NCI-H524 treated with DMSO at 0.1 percent for 48 hours (cell line): ENCODE measurements around the gene CADM3.

Experiments used
- DNase-seq: peaks from one replicate; lab custom pipeline; 2025; lab: John Stamatoyannopoulos, UW

CADM3 gene

DNA sequence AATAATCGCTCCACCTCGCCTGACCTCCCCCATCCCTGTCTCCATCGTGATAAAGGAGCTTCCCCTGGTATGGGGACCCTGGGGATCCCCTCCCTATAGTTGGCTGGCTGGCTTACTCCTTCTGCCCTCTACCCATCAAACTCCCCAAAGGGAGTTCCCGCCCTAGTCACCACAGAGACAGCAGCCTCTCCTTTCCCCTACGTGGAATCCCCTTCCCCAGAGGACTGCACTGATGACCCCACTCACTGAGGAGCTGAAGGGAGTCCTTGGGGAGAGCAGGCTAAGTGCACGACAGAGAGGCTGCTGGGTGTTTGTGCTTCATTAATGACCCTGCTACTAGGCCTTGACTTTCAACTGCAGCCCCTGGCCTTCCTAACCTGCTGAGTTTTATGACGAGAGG is 1.9 kb downstream of the CADM3 start:
- DNase-seq: no peak

- DNase-seq: no peak
These were observed 4.2 kb downstream of the CADM3 start for GRCh38 chr1:159175571-159175970.

DNA sequence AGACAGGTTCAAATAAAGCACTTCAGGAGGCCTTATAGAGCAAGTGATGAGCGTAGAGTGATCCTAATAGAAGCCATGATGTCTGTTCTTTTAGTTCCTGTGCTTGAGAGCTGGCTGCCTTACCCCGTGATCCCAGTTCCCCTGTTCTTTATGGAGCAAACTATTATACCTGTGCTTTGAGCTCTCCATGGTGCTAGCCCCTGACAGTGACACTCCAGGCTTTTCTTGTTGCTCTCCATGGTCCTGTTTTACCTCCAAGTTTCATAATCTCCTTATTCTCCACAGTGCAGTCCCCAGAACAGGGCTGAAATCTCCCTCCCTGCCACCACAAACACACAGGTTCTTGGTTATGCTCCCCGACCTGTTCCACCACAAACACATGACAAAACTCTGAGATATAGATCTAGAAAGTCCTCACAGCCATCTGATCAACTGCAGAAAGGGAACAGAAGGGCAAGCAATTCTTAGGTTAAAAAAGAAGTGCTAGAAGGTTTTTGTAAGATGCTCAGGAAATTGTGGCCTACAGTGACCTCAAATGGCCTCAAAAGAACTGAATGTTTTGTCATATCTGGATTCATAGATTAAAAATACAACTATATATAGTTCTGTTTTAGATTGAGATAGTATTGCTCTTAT is 6.0 kb downstream of the CADM3 start:
- DNase-seq: no peak

DNA sequence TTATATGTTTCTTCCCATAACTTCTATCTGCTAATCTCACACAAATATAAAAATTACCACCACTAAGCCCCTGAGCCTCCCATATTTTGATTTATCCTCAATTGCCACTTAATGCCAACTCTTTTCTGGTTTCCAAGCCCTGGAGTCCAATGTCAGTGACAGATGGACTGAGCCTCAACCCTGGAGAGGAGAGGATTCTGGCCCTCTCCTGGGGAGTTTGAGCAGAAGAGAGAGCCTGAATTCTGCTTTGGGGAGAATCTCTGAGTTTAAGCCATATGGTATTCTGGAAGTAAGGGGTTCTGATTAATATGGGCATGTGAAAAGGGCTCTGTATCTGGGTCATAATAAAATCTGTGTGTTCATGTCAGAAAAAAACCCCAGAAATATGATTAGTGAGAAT is 8.5 kb downstream of the CADM3 start:
- peak; percentile 82 for DNase-seq

DNA sequence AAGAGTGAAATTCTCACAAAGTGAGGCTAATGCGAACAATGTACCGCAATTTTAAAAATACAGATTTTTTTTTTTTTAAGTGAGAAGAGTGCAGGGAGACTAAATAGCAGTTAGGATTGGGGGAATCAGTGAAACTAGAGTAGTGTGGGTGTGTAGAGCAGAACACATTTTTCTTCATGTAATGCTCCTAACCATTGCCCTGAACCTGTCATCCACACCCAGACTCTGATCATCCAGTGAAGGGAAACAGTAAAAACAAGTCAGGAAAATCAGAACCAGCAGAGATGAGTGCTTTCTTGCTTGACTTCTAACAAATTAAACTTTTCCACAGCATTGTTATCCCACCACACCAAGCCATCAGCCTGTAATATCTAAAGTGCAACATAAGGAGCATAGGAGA is 9.1 kb downstream of the CADM3 start:
- no peak for DNase-seq

DNA sequence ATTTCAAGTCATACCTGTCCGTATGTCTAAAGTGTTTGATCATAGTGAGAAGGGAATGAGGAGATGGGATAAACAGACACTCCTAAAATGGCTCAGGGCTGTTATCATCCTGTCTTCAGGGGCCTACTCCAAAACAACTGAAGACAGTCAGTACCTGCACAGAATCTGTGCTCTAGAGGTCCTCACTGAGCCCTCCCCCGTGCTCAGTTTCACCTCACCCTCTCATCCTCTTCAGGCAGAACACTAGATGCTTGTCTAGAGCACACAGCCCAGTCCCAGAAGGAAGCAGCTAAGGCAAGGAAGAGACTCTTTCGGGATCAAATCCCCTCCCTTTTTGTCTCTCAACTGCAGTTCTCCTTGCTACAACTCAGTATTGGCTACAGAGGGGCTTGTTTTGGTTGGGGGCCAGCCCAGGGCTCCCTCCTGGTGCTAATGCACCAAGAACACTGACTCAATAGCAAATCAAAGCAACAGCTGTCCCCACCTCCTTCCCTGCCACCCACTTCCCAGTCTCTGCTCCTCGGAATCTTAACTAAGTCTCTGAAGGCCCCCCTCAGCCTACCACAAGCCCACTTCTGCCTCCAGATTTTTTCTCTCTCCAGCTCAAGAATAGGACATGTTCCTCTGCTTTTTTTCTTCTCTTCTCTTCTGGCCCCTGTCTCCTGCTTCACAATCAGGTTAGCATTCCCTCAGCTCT is 10.1 kb downstream of the CADM3 start:
- DNase-seq: peak; percentile 19

- DNase-seq: no peak
These were observed 12.8 kb downstream of the CADM3 start for GRCh38 chr1:159184201-159184600.

GRCh38 chr1:159185121-159185520 is 13.7 kb downstream of the CADM3 start:
- no peak for DNase-seq

DNA sequence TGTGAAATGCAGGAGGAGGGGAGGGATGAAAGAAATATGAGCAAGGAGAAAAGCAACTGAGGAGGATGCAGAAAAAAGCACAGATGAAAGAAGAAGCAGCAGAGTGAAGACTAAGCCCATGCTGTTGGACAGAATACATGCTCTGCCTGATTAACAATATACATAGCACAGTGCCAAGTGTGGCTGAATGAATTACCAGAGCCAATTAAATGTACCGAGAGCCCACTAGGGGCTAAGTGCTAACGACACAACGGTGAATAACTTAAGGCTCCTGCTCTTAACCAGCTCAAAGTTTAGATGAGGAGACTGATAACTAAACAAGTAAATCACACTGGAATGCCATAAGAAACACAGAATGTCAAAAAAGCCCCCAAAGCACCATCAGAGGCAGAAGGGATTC is 15.6 kb downstream of the CADM3 start:
- no peak for DNase-seq

DNA sequence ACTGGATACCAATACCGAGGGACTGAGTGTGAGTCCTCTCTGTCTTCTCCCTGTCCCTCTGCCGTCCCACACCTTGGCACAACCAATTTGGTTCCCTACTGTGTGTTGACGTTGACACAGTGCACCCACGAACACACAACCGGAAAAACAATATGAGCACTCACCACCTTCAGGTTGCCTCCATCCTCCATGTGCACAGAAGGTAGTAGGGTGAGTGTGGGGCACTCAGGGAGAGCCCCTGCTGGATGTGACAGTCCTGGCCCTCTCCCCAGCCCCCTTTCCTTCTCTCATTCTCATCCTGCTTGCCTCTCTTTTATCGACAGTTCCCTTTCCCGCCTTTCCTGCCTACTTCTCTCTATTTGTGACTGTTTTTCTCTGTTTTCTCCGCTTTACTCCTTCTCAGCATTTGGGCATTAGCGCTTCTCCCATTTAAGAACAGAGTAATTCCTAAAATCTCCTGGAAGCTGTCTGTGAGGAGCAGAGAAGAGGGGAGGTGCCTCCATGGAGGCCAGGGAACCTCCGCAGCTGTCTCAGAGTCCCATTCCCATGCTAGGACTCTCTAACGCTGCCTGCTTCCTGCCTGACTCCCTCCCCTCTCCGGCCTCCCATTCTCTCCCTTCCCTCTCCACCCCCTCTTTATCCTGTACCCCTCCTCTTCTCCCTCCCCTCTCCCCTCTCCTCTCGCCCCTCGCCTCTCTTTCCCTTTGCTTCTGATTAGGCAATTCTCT is 16.4 kb downstream of the CADM3 start:
- no peak for DNase-seq

DNA sequence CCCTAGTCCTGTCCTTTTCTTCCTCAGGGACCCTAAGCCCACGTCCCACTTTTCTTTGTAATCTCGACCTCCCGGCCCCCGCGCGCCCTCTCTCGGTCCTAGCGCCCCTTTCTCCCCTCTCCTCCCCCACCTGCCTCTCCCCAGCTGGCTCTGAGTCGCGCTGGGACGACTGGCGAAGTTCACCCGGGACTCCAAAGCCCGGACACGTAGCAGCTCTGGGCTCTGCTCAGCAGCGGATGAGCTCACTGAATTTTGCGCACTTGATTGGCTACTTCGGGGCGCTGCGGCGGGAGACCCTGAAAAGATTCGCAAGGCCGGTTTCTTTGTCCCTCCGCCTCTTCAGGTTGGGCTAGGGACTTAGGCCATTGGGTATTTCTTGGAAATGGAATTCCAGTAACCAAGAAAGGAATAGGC is 17.0 kb downstream of the CADM3 start:
- no peak for DNase-seq

DNA sequence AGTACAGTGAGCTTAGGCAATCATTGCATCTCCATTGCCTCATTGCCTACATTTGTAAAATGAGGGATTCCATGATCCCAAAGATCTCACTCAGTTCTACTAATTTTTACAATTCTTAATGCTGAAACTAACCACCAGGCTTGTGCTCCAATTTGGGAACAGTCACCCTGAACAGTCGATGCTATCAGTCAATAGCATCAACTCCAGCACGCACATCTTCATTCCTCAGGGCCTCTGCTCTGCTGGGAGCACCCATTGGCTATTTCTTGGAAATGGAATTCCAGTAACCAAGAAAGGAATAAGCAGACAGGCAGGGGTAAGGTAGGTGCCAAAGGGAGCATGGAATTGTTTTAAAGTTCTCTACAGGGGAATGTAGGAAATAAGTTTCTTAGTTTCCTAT is 19.0 kb downstream of the CADM3 start:
- no peak for DNase-seq

GRCh38 chr1:159196543-159196942 is 25.1 kb downstream of the CADM3 start:
- no peak for DNase-seq

GRCh38 chr1:159197561-159198557 is 26.4 kb downstream of the CADM3 start:
- DNase-seq: peak; percentile 14

GRCh38 chr1:159199901-159200300 is 28.5 kb downstream of the CADM3 start:
- DNase-seq: no peak

DNA sequence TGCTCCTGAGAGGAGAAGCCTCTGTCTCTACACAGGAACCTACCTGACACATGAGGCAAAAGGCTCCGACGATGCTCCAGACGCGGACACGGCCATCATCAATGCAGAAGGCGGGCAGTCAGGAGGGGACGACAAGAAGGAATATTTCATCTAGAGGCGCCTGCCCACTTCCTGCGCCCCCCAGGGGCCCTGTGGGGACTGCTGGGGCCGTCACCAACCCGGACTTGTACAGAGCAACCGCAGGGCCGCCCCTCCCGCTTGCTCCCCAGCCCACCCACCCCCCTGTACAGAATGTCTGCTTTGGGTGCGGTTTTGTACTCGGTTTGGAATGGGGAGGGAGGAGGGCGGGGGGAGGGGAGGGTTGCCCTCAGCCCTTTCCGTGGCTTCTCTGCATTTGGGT is 29.4 kb downstream of the CADM3 start:
- no peak for DNase-seq

GRCh38 chr1:159201642-159202041 is 30.2 kb downstream of the CADM3 start:
- DNase-seq: no peak

DNA sequence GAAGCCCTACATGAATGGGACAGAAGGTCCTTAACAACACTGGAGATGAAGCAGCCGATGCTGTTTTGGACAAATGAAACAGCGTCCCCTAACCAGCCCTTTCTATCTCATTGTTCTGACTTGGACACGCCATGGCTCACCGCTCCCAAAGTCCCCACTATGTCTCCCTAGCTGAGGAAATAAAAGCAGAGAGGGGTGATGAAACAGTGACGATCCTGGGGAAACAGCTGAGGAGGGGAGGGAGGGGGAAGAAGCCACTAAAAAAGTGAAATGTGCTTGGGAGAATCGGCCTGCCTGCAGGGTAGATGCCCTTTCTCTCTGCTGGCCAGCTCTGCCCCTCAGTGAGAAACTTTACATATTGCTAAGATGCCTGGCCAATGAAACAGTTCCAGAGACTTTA is 32.2 kb downstream of the CADM3 start:
- no peak for DNase-seq

DNA sequence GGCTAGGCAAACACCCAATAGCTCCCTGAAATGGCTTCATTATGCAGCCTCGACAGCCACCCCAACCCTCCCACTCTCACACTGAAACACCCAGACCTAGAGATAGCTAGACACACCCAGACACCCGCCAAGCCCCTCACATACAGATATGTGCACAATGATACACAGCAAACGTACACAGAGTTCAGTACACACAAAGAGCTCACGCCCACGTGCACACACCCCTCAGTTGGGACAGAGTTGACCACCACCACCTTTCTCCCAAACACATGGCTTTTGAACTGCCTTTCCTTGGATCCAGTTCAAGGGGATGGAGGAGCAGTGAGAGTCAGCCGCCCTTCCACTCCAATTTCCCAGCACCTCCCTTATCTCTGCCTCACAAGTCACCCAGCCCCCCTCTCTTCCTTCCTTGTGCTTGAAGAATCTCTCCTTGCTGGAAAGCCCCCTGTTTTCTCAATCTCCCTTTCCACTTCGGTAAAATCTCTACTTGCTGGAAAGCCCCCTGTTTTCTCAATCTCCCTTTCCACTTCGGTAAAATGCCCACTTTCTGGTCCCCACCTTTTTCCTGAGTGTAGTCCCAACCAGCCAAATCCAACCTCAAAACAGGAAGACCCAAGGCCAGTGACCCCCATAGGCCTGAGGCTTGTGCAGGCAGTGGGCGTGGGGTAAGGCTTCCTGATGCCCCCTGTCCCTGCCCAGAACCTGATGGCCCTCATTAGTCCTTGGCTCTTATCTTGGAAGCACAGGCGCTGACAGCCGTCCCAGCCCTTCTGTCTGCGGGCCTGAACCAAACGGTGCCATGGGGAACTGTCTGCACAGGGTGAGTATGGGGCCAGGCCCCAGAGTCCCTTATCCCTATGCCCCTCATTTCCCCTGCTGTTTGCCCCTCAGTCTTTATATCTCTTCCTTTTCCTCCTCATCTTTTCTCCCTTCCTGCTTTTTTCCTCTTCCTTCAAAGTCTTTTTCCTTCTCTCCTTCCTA is 33.0 kb downstream of the CADM3 start, which contains the start of gene ACKR1:
ACKR1 (plus strand) TSS at position 715 of the 981 bp plus-strand sequence; CDS start at position 800, 85 bp downstream.
- DNase-seq: no peak

GRCh38 chr1:159205225-159205624 is 33.8 kb downstream of the CADM3 start:
- no peak for DNase-seq

- no peak for DNase-seq
These were observed 34.7 kb downstream of the CADM3 start for GRCh38 chr1:159206110-159206509.
